GM21367 (cell line): ENCODE results near the gene NPW.

Source experiments
- ATAC-seq: cut with Tn5 transposase; IDR thresholded peaks from one replicate; pipeline ENCODE4 v1.9.1; 2021; ENCODE audit not compliant: unreplicated experiment

Gene NPW

DNA sequence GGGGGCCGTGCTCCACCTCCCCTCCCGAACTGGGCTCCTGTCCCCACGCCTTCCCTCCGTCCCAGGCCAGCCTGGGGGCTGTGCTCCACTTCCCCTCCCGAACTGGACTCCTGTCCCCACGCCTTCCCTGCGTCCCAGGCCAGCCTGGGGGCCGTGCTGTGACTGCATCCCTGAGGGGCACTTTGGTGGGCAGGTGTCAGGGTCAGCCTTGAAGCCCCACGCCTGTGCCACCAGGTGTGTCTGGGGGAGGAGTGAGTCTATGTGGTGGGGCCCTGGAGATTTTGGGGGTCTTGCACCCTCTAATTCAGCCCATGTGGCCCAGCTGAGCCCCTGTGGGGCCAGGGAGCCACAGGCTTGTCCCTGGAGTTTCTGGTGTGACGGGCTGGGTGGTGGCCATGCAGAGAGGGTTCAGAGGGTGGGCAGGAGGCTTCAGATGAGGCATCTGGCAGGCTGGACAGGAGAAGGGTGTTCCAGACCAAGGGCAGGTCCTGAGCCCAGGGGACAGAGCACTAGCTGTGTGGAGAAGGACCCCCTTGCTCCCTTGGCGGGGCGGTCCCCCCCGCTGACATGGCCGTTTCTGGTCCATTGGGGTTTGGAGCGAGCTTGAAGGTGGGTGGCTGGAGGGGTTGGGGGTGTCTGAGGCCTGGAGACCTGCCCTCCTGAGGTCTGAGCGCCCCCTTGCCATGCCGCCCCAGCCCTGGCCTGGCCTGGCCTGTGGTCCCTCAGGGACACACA lies 15.3 kb downstream of the NPW start:
- ATAC-seq, result no peak

DNA sequence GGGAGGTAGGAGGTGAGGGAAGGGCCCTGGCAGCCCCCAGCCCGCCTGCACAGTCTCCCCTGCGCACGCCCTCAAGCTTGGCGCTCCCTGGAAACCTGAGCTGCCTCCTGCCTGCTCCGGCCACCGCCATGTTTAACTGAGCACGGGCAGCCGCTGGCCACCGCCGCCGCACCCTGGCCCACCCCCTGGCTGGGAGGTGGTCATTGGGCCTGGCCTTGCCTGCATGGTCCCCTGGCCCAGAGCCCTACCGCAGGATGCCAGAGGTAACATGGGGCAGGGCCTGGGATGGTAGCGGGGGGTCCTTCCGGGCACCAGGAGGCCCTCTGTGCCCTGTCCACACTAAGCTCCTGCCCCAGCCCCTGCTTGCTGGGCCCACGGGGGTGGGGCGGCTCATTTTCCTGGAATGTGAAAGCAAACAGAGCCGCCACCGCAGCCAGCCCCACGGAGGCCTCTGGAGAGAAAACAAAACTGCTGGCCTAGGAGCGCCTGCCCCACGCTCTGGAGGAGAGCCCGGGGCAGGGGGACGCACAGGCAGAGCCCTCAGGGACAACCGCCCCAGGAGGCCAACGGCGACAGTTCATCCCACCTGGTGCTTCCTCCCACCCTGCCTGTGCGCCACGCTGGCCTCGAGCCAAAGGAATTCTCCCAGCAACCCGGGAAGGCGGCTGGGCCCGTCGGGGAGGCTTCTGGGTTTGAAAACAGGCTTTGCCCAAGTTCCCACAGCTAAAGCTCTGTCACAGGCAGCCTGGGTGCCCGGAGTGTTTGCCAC lies 16.0 kb downstream of the NPW start:
- no peak for ATAC-seq

DNA sequence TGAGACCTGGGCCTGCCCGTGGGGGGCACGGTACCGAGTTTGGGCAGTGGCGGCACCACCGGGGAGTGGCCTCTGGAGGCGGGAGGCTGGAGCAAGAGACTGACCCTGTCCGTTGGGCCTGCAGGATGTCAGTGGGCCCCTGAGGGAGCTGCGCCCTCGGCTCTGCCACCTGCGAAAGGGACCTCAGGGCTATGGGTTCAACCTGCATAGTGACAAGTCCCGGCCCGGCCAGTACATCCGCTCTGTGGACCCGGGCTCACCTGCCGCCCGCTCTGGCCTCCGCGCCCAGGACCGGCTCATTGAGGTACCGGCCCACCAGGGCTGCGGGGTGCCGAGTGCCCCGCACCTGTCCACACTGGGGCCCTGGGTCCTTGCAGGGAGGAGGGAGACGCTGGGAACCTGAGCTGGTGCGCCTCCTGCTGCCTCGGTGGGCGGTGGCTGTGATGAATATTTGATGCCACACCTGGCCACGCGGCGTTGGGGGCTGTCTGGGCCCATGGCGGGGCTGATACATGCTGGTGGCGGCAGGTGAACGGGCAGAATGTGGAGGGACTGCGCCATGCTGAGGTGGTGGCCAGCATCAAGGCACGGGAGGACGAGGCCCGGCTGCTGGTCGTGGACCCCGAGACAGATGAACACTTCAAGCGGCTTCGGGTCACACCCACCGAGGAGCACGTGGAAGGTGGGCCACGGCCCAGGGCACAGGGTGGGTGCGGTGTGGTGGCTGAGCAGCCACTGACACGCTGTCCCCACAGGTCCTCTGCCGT lies 16.8 kb downstream of the NPW start:
- no peak for ATAC-seq

DNA sequence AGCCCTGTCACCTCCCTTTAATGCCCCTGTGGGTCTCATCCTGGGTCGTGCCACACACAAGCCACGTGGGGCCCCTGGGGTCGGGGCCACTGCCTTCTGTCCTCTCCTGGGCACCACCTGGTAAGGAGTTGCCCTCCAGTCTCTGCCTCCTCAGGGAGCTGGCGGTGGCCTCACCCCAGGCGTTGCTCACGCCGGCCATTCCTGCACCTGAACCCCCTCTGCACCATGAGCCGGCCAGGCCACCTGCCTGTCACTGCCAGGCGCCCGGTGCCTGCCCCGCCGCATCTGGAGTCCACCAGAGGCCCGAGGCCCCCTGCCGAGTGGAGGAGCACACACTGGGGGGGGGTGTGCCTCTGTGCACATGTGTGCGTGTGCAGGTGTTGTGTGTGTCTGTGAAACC lies 17.5 kb downstream of the NPW start:
- ATAC-seq, result no peak

DNA sequence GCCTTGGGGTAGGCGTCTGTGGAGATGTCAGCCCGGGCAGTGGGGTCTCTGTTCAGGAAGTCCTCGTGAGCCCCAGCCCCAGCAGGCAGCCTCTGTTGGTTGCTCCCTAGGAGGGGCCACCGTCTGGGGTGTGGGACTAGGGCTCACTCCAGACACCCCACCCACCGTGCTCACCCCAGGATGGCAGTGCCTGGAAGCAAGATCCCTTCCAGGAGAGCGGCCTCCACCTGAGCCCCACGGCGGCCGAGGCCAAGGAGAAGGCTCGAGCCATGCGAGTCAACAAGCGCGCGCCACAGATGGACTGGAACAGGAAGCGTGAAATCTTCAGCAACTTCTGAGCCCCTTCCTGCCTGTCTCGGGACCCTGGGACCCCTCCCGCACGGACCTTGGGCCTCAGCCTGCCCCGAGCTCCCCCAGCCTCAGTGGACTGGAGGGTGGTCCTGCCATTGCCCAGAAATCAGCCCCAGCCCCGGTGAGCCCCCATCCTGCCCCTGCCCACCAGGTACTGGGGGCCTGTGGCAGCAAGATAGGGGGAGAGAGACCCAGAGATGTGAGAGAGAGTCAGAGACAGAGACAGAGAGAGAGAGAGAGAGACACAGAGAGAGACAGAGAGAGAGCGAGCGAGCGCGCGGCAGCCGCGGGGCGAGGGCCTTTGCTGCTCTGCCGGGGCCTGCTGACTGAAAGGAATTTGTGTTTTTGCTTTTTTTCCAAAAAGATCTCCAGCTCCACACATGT lies 18.2 kb downstream of the NPW start:
- ATAC-seq, result no peak

DNA sequence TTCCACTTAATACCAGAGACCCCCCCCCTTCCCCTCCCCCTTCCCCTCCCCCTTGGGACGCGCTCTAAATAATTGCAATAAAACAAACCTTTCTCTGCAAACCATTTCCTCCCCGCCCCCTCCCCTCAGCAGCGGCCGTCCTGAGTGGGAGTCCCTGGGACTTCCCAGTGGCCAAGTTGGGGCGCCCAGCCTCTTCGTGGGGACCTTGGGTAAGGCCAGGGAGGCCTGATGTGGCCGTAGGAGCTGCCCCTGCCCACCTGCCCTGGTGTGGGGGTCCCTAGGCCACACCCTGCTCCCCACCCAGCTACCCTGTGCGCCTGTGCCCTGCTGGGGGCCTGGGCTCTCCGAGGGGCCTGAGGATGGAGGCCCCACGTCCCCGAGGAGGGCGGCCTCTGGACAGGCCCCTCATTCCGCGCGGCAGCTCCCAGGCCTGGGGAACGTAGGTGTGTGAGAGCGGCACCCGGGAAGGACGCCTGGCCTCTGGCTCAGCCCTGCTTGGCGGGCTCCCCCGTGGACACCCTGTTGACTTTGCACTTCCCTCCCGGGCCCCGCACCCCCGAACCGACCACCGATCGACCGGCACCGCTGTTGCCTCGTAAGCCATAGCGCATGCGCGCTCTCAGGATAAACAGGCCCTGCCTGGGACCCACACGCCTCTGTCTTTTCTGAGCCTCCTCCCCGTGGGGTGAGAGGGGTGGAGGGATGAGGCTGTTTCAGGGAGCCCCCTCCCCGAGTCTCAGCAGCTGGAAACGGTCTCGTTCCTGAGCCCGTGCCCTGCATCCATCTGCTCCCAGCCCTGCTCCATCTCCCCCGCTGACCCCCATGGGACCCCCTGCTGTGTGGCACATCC lies 19.0 kb downstream of the NPW start:
- no peak for ATAC-seq

DNA sequence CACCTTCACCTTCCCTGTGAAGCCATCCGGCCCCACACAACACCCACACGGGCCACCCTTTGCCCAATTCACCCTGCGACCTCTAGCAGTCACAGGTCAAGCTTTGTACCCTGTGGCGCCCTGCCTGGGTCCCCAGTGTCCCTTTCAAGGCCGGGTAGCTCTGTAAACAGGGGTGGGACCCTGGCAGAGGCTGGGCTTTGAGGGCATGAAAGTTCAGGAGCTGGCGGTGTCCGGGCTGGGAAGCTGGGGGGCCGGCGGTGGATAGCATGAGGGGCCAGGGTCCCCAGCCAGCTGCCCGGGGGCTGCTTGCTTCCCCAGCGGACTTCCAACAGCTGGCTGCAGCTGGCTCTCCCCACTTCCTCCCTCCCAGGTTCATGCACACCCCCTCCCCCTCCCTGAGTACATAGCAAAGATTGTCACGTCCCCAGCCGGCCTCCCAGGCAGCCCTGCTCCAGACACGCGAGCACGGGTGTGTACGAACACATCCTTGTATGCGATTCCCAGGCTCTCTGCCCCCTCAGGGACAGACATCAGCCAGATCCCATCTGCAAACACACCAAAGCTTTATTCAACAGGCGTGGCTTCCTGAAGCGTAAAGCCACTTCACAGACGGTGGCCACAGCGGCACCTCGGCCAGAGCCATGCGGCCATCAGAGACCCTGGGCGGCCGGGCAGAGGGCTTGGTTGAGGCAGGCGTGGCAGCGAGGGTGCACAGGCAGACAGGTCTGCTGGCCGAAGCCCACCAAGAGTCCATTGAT lies 19.9 kb downstream of the NPW start:
- ATAC-seq, result no peak

DNA sequence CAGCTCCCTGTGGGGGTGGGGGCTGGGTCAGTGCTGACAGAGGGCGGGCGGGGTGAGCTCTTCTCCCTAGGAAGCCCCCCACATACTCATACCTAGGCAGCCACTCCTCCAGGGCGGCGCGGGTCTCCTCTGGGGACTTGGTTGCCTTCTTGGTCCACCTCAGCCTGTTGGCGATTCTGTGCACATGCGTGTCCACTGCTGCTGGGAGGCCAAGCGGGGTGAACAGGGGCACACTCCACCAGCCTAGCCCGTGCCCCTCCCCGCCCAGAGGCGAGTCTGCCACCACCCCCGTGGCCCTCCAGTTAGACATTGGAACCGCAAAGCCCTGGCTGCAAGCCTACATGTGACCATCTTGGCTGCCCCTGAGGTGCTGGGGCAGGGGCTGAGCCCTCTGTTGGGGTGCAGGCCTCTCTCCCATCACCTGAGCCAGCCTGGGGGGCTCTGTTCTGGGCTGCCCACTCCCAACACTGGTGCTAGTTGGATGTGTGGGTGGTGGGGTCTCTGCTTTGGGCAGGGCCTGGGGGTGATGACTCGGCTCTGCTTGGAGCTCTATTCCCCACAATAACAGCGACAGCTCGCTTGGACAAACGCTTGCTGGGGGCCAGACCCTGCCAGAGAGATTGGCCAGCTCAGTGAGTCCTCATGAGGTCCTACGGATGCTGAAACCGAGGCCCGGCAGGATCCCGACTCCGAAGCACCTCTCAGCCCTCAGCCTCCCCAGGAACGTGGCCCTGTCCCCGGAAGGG lies 20.6 kb downstream of the NPW start:
- ATAC-seq, result no peak

DNA sequence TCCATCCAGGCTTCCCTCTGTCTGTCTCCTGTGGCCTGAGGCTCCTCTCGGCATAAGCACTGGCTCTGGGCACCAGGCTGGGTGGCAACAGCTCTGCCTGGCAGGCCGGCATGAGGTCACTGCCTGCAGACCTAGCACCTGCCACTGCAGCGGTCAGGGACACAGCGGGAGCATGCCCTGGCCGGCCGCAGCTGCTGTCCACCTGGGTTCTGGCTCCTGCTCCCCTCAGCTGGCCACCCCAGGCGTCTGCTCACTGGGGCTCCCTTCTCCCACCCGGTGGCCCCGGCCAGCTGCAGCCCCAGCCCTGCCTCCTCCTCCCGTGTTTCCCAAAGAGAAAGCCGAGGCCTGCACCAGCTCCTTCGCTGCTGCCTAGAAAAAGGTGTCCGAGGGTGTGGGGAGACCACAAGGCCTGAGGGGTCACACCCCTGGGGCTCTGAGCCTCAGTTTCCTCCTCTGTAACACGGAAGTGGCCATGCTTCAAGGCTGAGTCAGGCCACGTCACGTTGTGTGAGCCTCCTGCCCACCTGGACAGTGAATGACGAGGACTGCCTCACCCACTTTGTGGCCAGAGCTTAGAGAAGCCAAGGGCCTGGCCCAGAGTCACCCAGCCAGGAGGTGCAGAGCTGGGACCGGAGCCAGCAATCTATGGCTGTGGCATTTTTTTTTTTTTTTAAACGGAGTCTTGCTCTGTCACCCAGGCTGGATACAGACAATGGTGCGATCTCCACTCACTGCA lies 21.4 kb downstream of the NPW start:
- ATAC-seq, result no peak

DNA sequence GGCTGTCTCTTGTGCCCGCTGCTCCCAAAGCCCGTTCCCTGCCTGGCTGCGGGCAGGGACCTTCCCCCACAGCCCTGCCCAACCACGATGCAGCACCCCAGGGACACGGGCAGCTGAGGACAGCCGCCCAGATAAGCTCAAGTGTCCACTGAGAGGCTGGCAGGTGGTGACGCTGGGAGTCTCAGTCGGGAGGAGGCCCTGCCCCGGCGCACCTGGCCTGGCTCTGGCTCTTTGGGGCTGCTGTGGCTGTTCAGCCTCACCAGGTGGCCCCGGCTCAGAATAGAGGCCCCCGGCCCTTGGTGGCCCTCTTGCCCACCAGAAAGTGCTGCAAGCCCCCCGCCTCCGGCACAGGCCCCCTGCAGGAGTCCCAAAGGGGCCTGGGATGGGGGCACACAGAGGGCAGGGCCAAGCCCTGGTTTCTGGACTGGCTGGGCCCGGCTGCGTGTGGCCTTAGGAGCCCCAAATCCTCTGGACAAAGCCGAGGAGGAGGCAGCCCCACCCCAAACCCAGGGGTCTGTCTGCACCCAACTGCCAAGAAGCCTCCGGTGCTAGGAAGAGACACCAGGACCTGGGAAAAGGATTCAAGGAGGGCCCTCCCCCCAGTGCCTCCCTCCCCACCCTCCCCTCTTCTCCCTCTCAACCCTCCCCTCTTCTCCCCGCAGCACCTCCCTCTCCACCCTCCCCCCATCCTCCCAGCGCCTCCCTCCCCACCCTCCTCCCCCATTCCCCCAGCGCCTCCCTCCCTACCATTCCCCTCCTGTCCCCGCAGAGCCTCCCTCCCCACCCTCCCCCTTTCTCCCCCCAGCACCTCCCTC lies 22.8 kb downstream of the NPW start:
- no peak for ATAC-seq

DNA sequence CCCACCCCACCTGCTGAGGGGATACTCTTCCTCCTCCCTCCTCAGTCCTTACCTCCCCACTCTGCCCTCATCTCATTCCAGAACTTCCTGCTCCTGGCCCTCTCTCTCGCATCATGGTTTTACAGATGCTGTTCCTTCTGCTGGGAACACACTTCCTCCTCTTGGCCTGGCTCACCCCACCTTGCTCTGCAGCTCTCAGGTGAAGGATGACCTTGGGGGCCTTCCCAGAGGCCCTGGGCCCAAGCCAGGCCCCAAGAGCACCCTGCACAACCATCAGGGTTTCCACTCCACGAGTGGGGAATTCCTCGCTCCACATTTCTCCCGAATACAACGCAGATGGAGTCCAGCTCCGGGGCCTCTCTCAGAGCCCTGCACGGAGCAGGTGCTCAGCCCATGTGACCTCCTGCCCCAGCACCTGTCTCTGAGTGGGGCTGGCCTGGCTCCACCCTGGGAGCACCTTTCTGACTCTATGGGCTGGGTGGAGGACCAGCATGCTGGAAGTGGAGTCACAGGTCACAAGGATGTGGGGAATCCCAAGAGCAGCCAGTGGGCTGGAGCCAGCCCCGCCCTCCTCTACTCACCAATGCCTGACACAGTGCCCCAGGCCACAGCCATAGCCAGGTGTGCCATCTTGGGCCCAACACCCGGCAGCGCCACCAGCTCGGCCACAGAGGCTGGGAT lies 23.5 kb downstream of the NPW start:
- no peak for ATAC-seq

DNA sequence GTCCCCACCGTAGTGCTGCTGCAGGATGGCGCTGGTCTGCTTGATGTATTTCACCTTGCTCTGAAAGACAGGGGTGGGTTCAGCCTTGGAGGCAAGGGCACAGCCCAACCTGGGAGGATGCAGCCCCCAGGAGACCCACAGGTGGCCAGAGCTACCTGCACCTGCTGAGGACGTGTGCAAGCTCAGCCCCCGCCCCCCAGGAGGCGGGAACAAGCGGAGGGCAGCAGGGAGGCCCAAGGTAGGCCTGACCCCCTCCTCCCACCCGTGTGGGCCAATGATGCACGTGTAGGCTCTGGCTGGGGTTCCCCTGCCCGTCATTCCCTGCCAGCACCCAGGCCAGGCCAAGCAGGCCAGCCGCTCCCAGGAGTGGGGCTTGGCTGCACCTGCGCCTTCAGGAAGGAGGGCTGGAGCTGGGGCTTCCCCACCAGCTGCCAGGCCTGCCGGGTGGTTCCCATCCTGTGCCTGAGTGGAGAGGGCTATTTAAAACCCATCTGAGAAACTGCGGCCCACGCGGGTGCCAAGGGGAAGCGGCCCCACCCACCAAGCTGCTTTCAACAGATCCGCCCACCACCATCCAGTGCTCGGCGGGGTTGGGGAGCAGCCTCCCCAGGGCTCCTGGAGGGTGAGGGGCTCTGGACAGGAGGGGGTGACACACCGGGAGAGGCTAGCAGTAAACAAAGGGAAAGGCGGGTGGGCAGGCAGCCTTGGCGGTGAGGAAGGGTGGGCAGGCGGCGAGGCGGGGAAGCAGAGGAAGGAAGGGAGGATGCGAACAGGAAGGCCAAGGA lies 24.3 kb downstream of the NPW start:
- no peak for ATAC-seq

DNA sequence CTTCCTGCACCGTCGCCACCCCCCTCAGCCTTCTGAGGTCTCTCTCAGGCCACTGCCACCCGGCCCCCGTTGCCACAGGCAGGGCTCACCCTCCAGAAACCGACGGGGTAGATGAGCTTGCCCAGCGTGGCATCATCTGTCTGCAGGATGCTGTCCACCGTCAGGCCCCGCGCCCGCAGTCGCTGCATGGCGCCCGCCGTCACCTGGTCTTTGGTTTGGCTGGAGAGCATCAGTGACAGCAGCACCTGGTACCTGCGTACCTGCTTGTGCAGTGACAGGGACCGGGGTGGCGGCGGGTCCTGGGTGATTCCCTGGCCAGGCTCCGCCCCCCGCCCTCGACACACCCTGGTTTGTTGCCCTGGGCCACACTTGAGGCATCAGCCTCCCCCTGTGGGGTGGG lies 25.0 kb downstream of the NPW start:
- ATAC-seq, result no peak

DNA sequence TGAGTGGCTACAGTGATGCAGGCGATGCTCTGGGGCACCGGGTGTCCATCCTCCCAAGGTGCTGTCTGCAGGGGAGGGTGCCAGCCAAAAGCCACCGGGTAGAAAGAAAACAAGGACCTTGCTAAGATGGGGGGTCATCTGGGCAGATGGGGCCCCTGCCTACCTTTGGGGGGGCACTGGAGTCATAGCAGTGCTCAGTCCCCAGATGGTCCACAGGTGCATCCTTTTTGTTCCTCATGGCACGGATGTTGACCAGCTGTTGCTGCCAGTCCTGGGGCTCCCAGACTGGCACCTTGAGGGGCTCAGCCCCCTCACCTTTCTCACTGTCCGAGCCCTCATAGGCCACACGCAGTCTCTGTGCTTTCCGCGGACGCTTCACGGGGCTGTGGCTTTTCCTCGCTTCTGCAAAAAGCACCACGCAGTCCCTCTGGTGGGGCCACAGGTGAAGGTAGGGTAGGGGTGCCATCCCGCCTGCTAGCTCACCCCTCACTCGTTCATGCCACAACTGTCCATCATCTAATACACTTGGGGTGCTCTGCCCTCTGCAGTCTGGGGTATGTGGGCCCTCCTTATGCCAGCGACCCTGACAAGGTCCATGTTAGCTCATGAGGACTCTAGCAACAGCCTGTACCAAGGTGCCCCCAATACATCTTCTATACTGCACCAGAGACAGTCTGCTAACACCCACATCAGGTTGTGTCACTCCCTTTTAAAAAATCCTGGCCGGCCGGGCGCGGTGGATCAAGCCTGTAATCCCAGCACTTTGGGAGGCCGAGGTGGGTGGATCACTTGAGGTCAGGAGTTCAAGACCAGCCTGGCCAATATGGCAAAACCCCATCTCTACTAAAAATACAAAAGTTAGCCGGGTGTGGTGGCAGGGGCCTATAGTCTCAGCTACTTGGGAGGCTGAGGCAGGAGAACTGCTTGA lies 26.6 kb downstream of the NPW start:
- ATAC-seq, result no peak

DNA sequence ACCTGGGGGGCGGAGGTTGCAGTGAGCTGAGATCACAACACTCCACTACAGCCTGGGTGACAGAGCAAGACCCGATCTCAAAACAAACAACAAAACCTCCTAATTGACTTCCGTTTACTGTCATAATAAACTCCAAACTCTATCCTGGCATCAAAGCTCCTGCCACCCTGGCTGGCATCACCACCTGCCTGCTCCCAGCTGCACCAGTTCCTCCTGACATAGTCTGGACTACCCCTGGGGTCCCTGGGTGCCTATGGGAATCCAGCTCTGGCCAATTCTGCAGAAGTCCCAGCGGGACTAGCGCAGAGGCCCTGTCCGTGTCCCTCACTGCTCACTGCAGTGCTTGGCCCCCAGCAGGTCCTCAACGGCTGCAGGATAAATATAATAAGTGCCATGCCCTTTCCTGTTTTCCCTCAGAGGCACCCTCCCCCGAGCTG lies 27.3 kb downstream of the NPW start:
- ATAC-seq, result no peak
